B cell (primary cell): ENCODE measurements around the gene HDHD5. TPM values are rescaled to one million over a fixed set of nuclear protein-coding genes. Genes with fewer than 3 reads are reported as not detected.

Experiments
- ATAC-seq: fragments of 200-7000 bp; cut with Tn5 transposase; one replicate; pipeline ENCODE4 v1.10.0; 2021; ENCODE audit warnings: low read depth, mild to moderate bottlenecking, moderate number of reproducible peaks, moderate library complexity
- CTCF ChIA-PET: fragments of 350-600 bp; sonication (Branson Sonifier 250); formaldehyde crosslinking; loops from one replicate; lab custom pipeline; 2021; ENCODE audit warnings: antibody characterized with exemption, inconsistent platforms; lab: Charles Lee
- POLR2A ChIA-PET: fragments of 350-600 bp; sonication (Branson Sonifier 250); formaldehyde crosslinking; loops from one replicate; lab custom pipeline; 2021; ENCODE audit warnings: antibody characterized with exemption; lab: Charles Lee
- DNase-seq: peaks from one replicate; pipeline ENCODE4 v3.0.0; 2013
- H2AFZ ChIP-seq: 2 replicates; pipeline ENCODE4 v1.6.1; 2012; ENCODE audit warnings: mild to moderate bottlenecking, low read depth, low read length; ENCODE audit not compliant: insufficient read depth, poor library complexity, severe bottlenecking
- H3K27ac ChIP-seq, 2 donors: 1 replicate in 1 of 2; 2 replicates in 1 of 2; pipeline ENCODE4 v1.5.1; 2012 to 2013; ENCODE audit warnings: low read length in 2 of 2, mild to moderate bottlenecking in 2 of 2, moderate library complexity in 1 of 2
- H3K27me3 ChIP-seq, 4 experiments: fragments of 200-600 bp in 1 of 4; sonication (generic) in 1 of 4; replicated peaks in 1 of 4; 1 replicate in 2 of 4; 2 replicates in 2 of 4; pipeline versions ENCODE4 v1.6.1 to v1.7.0; 2013 to 2016; ENCODE audit warnings: low read length in 3 of 4, mild to moderate bottlenecking in 2 of 4, mixed read lengths in 1 of 4, moderate library complexity in 1 of 4; ENCODE audit not compliant: insufficient read depth in 4 of 4, control insufficient read depth in 3 of 4; ENCODE audit errors: control extremely low read depth in 1 of 4
- H3K36me3 ChIP-seq, 2 experiments: replicated peaks in 1 of 2; 1 replicate in 1 of 2; 2 replicates in 1 of 2; pipeline versions ENCODE4 v1.6.1 to v1.7.1; 2013; ENCODE audit warnings: low read length in 1 of 2; ENCODE audit not compliant: insufficient read depth in 2 of 2, control insufficient read depth in 1 of 2; ENCODE audit errors: control extremely low read depth in 1 of 2, extremely low read depth in 1 of 2
- H3K4me1 ChIP-seq, 2 donors: fragments of 200-600 bp in 1 of 2; sonication (generic) in 1 of 2; 1 replicate in 1 of 2; 2 replicates in 1 of 2; pipeline versions ENCODE4 v1.5.1 to v1.6.1; 2013 to 2017; ENCODE audit warnings: low read length in 2 of 2; ENCODE audit not compliant: control insufficient read depth in 2 of 2, insufficient read depth in 2 of 2
- H3K4me2 ChIP-seq: replicated peaks from 2 replicates; pipeline ENCODE3; 2012; ENCODE audit warnings: mild to moderate bottlenecking, low read depth, low read length; ENCODE audit not compliant: poor library complexity, severe bottlenecking
- H3K4me3 ChIP-seq, 5 experiments: fragments of 200-600 bp in 1 of 5; sonication (generic) in 1 of 5; 1 replicate in 3 of 5; 2 replicates in 2 of 5; pipeline versions ENCODE4 v1.5.1 to v1.7.0; 2011 to 2016; ENCODE audit warnings: low read length in 4 of 5, mild to moderate bottlenecking in 4 of 5, low read depth in 2 of 5, control low read depth in 1 of 5, moderate library complexity in 1 of 5; ENCODE audit not compliant: insufficient read depth in 1 of 5; ENCODE audit errors: control extremely low read depth in 1 of 5, extremely low read depth in 1 of 5
- H3K79me2 ChIP-seq: fragments of 200-600 bp; sonication (generic); one replicate; pipeline ENCODE4 v1.6.0; 2016; ENCODE audit warnings: low read length; ENCODE audit not compliant: control insufficient read depth, insufficient read depth
- H3K9ac ChIP-seq: fragments of 200-600 bp; sonication (generic); 2 replicates; pipeline ENCODE4 v1.6.1; 2017; ENCODE audit warnings: mild to moderate bottlenecking, low read length, moderate library complexity
- H3K9me3 ChIP-seq, 3 donors: one replicate each; pipeline versions ENCODE4 v1.6.1 to v1.7.1; 2013; ENCODE audit warnings: low read length in 2 of 3; ENCODE audit not compliant: control insufficient read depth in 2 of 3, insufficient read depth in 1 of 3; ENCODE audit errors: control extremely low read depth in 1 of 3
- H4K20me1 ChIP-seq: 2 replicates; pipeline ENCODE4 v1.6.0; 2012; ENCODE audit warnings: mild to moderate bottlenecking, low read length; ENCODE audit not compliant: insufficient read depth, control insufficient read depth, poor library complexity, severe bottlenecking
- H3K27ac Mint-ChIP-seq: one replicate; pipeline ENCODE4 v1.8.0; 2021; ENCODE audit warnings: mixed read lengths
- H3K27me3 Mint-ChIP-seq: one replicate; pipeline ENCODE4 v1.8.0; 2021; ENCODE audit warnings: mixed read lengths
- H3K4me1 Mint-ChIP-seq: one replicate; pipeline ENCODE4 v1.8.0; 2021; ENCODE audit warnings: mixed read lengths
- H3K4me3 Mint-ChIP-seq: one replicate; pipeline ENCODE4 v1.8.0; 2021; ENCODE audit warnings: mixed read lengths
- H3K9me3 Mint-ChIP-seq: one replicate; pipeline ENCODE4 v1.8.0; 2022; ENCODE audit warnings: mixed read lengths; ENCODE audit not compliant: insufficient read depth
- CTCF ChIP-seq: fragments of 200-600 bp; IDR thresholded peaks from one replicate; pipeline ENCODE4 v1.8.0; 2022; ENCODE audit warnings: antibody characterized with exemption, mild to moderate bottlenecking
- EZH2 ChIP-seq: IDR thresholded peaks from 2 replicates; pipeline ENCODE4 v1.6.1; 2012; ENCODE audit warnings: borderline replicate concordance, low read depth, mild to moderate bottlenecking, moderate library complexity, low read length; ENCODE audit not compliant: insufficient read depth, poor library complexity, severe bottlenecking
- WGBS: methylation state at CpG from one replicate; pipeline ENCODE4 v1.1.5; 2013; ENCODE audit warnings: missing lambda C conversion rate; ENCODE audit not compliant: insufficient coverage; 5-methylcytosine and 5-hydroxymethylcytosine counted together
- intact Hi-C: fragments of 100-400 bp; cut with micrococcal nuclease; formaldehyde crosslinking; loops from one replicate; pipeline ENCODE4 v1.10.0; 2022
- polyA plus RNA-seq: library from polyadenylated mRNA; depleted of rRNA; stranded (reverse); fragments of >200 nt; gene quantifications from 2 replicates; pipeline ENCODE4 v1.2.3, GENCODE V29; 2012
- total RNA-seq, 2 donors: library from RNA; stranded (reverse); fragments of 120-200 nt in 1 of 2; gene quantifications; 1 replicate in 1 of 2; 2 replicates in 1 of 2; pipeline versions ENCODE4 v1.2.3 to v1.2.4, GENCODE V29; 2013 to 2022

Gene HDHD5
- total and polyA plus RNA-seq, 2 donors (not counting 1 experiment from before 2014, with no cell fraction given) = 17.7 to 37.7 TPM

- H3K9me3 Mint-ChIP-seq = no peaks in the 10 kb centered on the region
- ATAC-seq = no peak
Observed at GRCh38 chr22:17109113-17109865, 49.8 kb downstream of the HDHD5 start.

More at GRCh38 chr22:17109113-17109865, 49.8 kb downstream of the HDHD5 start:
- peaks cover 6% of the 10 kb centered on the region for H3K4me1 Mint-ChIP-seq
- no peaks in the 10 kb centered on the region for H3K27me3 Mint-ChIP-seq
- H3K4me1 ChIP-seq = peaks cover 0 to 11% of the 10 kb centered on the region in 2 donors
- POLR2A ChIA-PET = no interaction called here
- no peaks in the 10 kb centered on the region for H3K27me3 ChIP-seq
- no peaks in the 10 kb centered on the region for H3K9me3 ChIP-seq
- no peak overlapping the region for H3K27ac ChIP-seq
- DNase-seq = no peak
- peaks cover 0 to 50% of the 10 kb centered on the region in 2 experiments for H3K36me3 ChIP-seq
- H2AFZ ChIP-seq = no peak overlapping the region
- H3K4me2 ChIP-seq = no peak overlapping the region
- no peak overlapping the region for H3K27ac Mint-ChIP-seq
- intact Hi-C loops = no loop called here
- no peak overlapping the region for H3K9ac ChIP-seq
- WGBS = 95% methylated on average over 42 of the region's 42 CpGs
- no peak overlapping the region for H3K4me3 ChIP-seq
- TF ChIP-seq CTCF (no peak), EZH2 (no peak)
- H3K4me3 Mint-ChIP-seq = no peak overlapping the region
- H3K79me2 ChIP-seq = no peaks in the 10 kb centered on the region
- H4K20me1 ChIP-seq = no peaks in the 10 kb centered on the region
- CTCF ChIA-PET = no interaction called here
